Activated CD8-positive, alpha-beta memory T cell treated with anti-CD3 and anti-CD28 coated beads for 48 hours (primary cell): Measurements from ENCODE around the gene BHLHE23.

Experiments used
- DNase-seq, 3 experiments: peaks; one replicate each; pipeline ENCODE4 v3.0.0-alpha.2; 2020; ENCODE audit warnings: low read depth in 2 of 3, low spot score in 2 of 3

The BHLHE23 gene

GRCh38 chr20:63009988-63010769 is 3.4 kb upstream of the BHLHE23 start:
- peak; percentile 33 to 52 (median 42) for DNase-seq

- DNase-seq: peak; percentile 59 to 87 (median 81)
Observed at GRCh38 chr20:63009045-63009961, 2.5 kb upstream of the BHLHE23 start.

DNA sequence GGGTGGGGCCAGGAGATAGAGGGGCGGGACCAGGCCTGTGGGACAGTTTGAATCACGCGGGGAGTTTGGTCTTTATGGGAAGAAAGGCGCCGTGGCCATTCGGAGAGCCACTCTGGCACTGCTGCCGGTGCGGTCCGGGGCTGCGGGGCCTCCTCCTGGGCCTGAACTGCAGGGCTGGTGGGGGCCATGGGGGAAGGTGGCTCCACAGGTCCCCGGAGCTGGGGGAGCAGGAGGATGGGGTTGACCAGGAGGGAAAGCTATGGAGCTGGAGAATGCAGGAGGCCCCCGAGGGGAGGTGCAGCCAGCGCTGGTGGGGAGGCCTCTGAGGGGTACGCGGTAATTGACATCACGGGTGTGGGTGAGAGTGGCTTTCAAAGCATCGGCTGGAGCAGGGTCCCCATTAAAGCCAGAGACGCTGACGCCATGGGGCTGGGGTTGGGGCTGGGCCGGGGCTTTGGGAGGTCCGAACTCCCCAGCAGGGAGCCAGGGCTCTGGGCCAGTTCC is 1.8 kb upstream of the BHLHE23 start:
- no peak for DNase-seq

GRCh38 chr20:63007646-63008488 is 1.1 kb upstream of the BHLHE23 start:
- DNase-seq: no peak

DNA sequence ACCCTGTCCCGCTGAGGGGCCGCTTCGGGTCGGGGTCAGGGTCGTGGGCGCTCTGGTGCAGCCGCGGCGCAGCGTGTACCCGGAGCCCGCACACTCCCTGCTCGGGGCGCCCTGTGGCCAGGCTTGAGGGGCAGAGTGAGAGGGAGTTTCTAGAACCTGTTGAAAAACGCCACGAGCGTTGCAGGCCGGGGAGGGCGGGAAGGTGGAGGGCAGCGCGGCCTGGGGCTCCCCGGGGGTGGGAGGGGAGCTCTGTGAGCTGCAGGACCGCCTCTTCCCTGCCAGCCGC is 539 bp upstream of the BHLHE23 start:
- DNase-seq: no peak

DNA sequence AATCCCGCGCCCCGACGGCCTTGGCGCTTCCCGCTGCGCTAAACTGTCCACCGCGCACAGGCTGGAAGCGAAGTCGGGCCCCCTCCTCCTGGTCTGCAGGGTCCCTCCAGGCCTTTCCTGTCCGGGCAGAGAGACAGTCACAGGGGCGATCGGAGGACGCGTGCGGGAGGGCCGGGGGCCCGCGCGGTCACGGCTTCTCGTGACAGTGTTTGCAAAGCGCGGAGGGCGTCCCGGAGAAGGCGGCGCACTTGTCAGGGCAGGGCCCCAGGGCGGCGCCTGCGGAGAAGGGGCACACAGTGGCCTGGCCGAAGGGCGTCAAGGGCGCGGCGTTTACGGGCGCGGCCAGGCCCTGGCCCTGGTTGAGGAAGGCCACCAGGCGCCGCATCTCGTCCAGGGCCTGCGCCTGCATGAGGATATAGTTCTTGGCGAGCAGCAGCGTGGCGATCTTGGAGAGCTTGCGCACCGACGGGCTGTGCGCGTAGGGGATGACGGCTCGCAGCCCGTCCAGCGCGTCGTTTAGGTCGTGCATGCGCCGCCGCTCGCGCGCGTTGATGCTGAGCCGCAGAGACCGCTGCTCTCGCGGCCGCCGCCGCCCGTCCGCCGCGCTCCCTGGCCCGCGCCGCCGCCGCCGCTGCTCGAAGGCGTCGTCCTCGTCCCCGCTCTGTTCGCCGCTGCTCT is 763 bp downstream of the BHLHE23 start:
- no peak for DNase-seq

GRCh38 chr20:63005365-63005861 is 1.4 kb downstream of the BHLHE23 start:
- no peak for DNase-seq

GRCh38 chr20:63004607-63005364 is 2.0 kb downstream of the BHLHE23 start:
- no peak for DNase-seq

GRCh38 chr20:63003546-63003945 is 3.2 kb downstream of the BHLHE23 start:
- no peak for DNase-seq

GRCh38 chr20:63002511-63002910 is 4.3 kb downstream of the BHLHE23 start:
- DNase-seq: no peak

GRCh38 chr20:63000958-63001357 is 5.8 kb downstream of the BHLHE23 start:
- DNase-seq: no peak

DNA sequence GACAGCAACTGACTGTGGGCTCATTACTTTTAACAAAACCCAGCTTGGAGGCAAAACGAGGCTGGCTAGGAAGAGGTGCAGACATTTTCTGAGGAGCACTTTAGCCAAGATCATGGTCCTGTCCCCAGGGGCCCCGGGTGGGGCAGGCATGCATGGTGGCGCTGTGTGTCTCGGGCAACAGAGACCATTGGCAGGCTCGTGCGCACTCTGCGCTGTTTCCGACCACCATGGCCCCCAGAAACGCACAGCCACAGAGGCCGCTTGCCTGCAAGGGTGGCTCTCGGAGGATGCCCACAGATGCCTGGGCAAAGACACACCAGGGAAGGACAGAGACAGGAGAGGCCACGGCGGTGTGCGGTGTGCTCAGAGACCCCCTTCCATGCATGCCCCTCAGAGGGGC is 6.7 kb downstream of the BHLHE23 start:
- DNase-seq: no peak

- DNase-seq: no peak
Observed at GRCh38 chr20:62999580-62999979, 7.2 kb downstream of the BHLHE23 start.

DNA sequence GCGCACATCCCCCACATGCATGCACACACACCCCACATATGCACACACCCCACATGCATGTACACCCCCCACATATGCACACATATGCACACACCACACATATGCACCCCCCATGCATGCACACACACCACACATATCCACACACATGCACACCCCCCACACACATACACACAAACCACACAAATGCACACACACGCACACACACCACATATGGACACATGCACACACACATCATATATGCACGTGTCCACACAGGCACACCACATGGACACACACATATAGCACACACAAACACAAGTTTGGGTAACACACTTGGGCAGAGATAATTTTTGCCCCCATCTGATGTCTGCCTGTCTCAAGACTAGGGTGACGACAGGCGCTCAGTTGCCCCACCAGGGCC is 8.3 kb downstream of the BHLHE23 start:
- no peak for DNase-seq

GRCh38 chr20:62997417-62998035 is 9.2 kb downstream of the BHLHE23 start:
- DNase-seq: no peak

GRCh38 chr20:62996596-62996982 is 10.2 kb downstream of the BHLHE23 start:
- no peak for DNase-seq

DNA sequence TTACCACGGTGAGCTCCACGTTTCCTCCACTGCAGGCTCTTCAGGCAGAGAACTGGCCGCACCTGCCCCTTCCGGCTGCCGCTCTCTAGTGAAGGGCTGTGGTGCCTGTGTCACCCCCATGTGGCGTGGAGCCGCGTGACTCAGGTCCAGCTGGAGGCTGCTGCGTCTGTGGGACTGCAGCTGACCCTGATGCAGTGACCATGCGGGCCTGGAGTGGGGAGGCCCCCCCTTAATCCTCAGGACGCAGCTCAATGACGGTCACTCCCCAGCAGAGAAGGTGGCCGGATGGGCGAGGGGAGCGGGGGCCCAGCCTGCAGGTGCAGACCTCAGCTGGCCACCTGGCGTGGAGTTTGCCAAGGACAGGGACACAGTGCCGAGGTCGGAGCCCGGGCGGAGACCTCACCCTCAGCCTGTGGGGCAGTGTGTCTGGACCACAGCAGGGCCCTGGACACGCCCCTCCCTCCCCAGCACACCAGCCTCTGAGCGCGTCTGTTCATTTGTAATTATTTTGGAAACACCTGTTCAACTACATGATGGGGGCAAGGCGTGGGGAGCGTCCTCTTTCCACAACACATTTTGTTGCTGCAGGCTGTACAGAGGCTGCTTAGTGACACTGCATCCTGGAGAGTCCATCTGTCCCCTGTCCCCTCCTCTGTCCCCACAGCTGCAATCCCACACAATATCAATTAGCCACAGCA is 10.7 kb downstream of the BHLHE23 start:
- no peak for DNase-seq

DNA sequence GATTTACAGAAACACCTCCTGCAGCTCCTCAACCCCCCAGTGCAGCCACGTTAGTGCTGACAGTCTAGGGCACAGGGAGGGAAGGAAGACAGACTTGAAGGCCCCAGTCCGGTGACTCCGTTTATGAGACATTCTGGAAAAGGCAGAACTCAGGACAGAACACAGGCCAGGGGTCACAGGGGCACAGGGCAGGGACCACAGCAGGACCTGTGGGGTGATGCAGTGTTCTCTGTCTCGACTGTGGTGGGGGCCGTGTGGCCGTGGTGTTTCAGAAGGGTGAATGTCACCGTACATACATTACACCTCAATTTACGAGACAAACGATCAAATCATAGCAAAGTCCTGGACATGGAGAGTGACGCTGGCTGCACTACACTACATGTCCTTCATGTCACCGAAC is 11.3 kb downstream of the BHLHE23 start:
- DNase-seq: no peak

DNA sequence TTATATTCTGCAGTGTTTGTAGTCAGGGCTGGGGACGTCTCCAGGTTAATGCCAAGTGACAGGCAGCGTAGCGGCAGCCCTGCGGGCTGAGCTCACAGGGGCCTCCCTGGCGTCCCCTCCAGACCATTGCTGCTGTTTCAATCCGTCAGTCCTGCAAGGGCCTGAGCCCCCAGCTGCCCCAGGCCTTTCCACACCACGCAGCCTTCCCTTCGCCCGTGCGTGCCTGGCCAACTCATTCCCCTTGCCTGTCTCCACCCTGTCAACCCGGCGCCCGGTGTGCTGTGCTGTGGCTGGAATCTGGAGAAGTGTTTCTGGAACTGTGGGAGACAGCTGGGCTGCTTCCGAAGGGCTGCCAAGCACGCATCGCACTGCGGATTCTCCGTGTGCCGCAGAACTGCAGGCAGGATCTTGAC is 11.9 kb downstream of the BHLHE23 start:
- no peak for DNase-seq
